Measurements from ENCODE around the gene SLC39A6.
"Not testable (repeated sequence)": the region's sequence is repeated elsewhere in the genome, so short reads cannot be mapped to it uniquely, and the experiment has no call there.

Gene SLC39A6

GRCh38 chr18:36094431-36094830 is 34.7 kb downstream of the SLC39A6 start:
- Histone ChIP-seq H3K36me3 (ENCODE audit: control insufficient read depth, insufficient read depth, low read length) (no peaks in the 10 kb centered on the region), H3K4me3 (replicated peaks; ENCODE audit: low read depth, low read length) (no peak overlapping the region), H3K27me3 (replicated peaks; ENCODE audit: control insufficient read depth, insufficient read depth, low read length) (no peaks in the 10 kb centered on the region)
- TF ChIP-seq CTCF (IDR thresholded peaks at IDR 0.05; ENCODE audit: insufficient read depth, low read length, poor library complexity, severe bottlenecking): no peak
- no peak for DNase-seq (ENCODE audit: extremely low read depth, insufficient read length)

- not testable (repeated sequence) for H3K4me3 ChIP-seq (replicated peaks; ENCODE audit: low read depth, low read length); DNase-seq (ENCODE audit: extremely low read depth, insufficient read length); H3K36me3 ChIP-seq (ENCODE audit: control insufficient read depth, insufficient read depth, low read length); H3K27me3 ChIP-seq (replicated peaks; ENCODE audit: control insufficient read depth, insufficient read depth, low read length)
Observed at GRCh38 chr18:36092116-36092515, 37.0 kb downstream of the SLC39A6 start.

- no peak for TF ChIP-seq CTCF (IDR thresholded peaks at IDR 0.05; ENCODE audit: insufficient read depth, low read length, poor library complexity, severe bottlenecking)
- Histone ChIP-seq H3K27me3 (replicated peaks; ENCODE audit: control insufficient read depth, insufficient read depth, low read length) (no peaks in the 10 kb centered on the region), H3K36me3 (ENCODE audit: control insufficient read depth, insufficient read depth, low read length) (no peaks in the 10 kb centered on the region), H3K4me3 (replicated peaks; ENCODE audit: low read depth, low read length) (no peak overlapping the region)
- no peak for DNase-seq (ENCODE audit: extremely low read depth, insufficient read length)
Observed at GRCh38 chr18:36089001-36089400, 40.1 kb downstream of the SLC39A6 start.

- no peak for DNase-seq (ENCODE audit: extremely low read depth, insufficient read length)
- Histone ChIP-seq H3K36me3 (ENCODE audit: control insufficient read depth, insufficient read depth, low read length) (no peaks in the 10 kb centered on the region), H3K27me3 (replicated peaks; ENCODE audit: control insufficient read depth, insufficient read depth, low read length) (no peaks in the 10 kb centered on the region), H3K4me3 (replicated peaks; ENCODE audit: low read depth, low read length) (no peak overlapping the region)
- TF ChIP-seq CTCF (IDR thresholded peaks at IDR 0.05; ENCODE audit: insufficient read depth, low read length, poor library complexity, severe bottlenecking): no peak
Observed at GRCh38 chr18:36088256-36088655, 40.9 kb downstream of the SLC39A6 start.

GRCh38 chr18:36086186-36086585 is 43.0 kb downstream of the SLC39A6 start:
- H3K27me3 ChIP-seq (replicated peaks; ENCODE audit: control insufficient read depth, insufficient read depth, low read length): no peaks in the 10 kb centered on the region
- no peak for TF ChIP-seq CTCF (IDR thresholded peaks at IDR 0.05; ENCODE audit: insufficient read depth, low read length, poor library complexity, severe bottlenecking)
- DNase-seq (ENCODE audit: extremely low read depth, insufficient read length): no peak
- no peak overlapping the region for H3K4me3 ChIP-seq (replicated peaks; ENCODE audit: low read depth, low read length)
- no peaks in the 10 kb centered on the region for H3K36me3 ChIP-seq (ENCODE audit: control insufficient read depth, insufficient read depth, low read length)

GRCh38 chr18:36085195-36085594 is 43.9 kb downstream of the SLC39A6 start:
- H3K4me3 ChIP-seq (replicated peaks; ENCODE audit: low read depth, low read length): no peak overlapping the region
- DNase-seq (ENCODE audit: extremely low read depth, insufficient read length): no peak
- H3K36me3 ChIP-seq (ENCODE audit: control insufficient read depth, insufficient read depth, low read length): no peaks in the 10 kb centered on the region
- H3K27me3 ChIP-seq (replicated peaks; ENCODE audit: control insufficient read depth, insufficient read depth, low read length): no peaks in the 10 kb centered on the region
- TF ChIP-seq CTCF (IDR thresholded peaks at IDR 0.05; ENCODE audit: insufficient read depth, low read length, poor library complexity, severe bottlenecking): no peak
